Right lobe of liver (tissue), 6 donors: Measurements from ENCODE around the gene TMEM151A. TPM values are rescaled to one million over a fixed set of nuclear protein-coding genes. Genes with fewer than 3 reads are reported as not detected.

ENCODE experiments used
- ATAC-seq, 4 donors: fragments of 200-7000 bp; cut with Tn5 transposase; one replicate each; pipeline ENCODE4 v1.9.1; 2020; ENCODE audit warnings: mild to moderate bottlenecking in 4 of 4, moderate library complexity in 4 of 4
- DNase-seq, 3 donors: peaks; one replicate each; pipeline ENCODE4 v3.0.0-alpha.2; 2020
- H3K27ac ChIP-seq, 3 donors: fragments of 200-600 bp; one replicate each; pipeline ENCODE4 v1.8.0; 2022
- H3K27me3 ChIP-seq, 2 donors: fragments of 200-600 bp; one replicate each; pipeline ENCODE4 v1.8.0; 2022
- H3K36me3 ChIP-seq, 4 donors: fragments of 200-600 bp; sonication (generic) in 1 of 4; one replicate each; pipeline versions ENCODE4 v1.5.1 to v1.8.0; 2017 to 2022; ENCODE audit warnings: control low read depth in 1 of 4
- H3K4me1 ChIP-seq, 4 donors: fragments of 200-600 bp; sonication (generic) in 1 of 4; one replicate each; pipeline versions ENCODE4 v1.5.1 to v1.8.0; 2017 to 2022; ENCODE audit warnings: control low read depth in 1 of 4
- H3K4me3 ChIP-seq, 3 donors: fragments of 200-600 bp; one replicate each; pipeline ENCODE4 v1.8.0; 2022
- H3K9me3 ChIP-seq, 4 donors: fragments of 200-600 bp; sonication (generic) in 1 of 4; one replicate each; pipeline versions ENCODE4 v1.5.1 to v1.8.0; 2017 to 2022; ENCODE audit warnings: control low read depth in 1 of 4
- POLR2A ChIP-seq: fragments of 450-650 bp; IDR thresholded peaks from one replicate; pipeline ENCODE4 v1.6.1; 2017; ENCODE audit warnings: antibody characterized with exemption, mild to moderate bottlenecking
- WGBS: methylation state at CpG from one replicate; pipeline ENCODE4 v1.1.6; 2018; ENCODE audit warnings: low coverage, low lambda C conversion rate; ENCODE audit not compliant: insufficient coverage; ENCODE audit errors: missing lambda C conversion rate; 5-methylcytosine and 5-hydroxymethylcytosine counted together
- intact Hi-C, 2 donors: fragments of 100-400 bp; cut with DNase I; formaldehyde crosslinking; loops; one replicate each; pipeline versions ENCODE4 v1.11.2 to v1.14.1; 2022
- total RNA-seq, 6 experiments: library from RNA; depleted of rRNA in 2 of 6; stranded (reverse); fragments of >200 nt in 2 of 6; fragmentation: NEBNext Ultra II Directional in 3 of 6; extraction: Animal tissue kit (Norgen Biotek cat#: 25700) in 3 of 6; gene quantifications; one replicate each; pipeline versions ENCODE4 v1.1.0 to v1.2.4, GENCODE V29; 2016 to 2023
- TF ChIP-seq, protein P1 (sequence below), 4 donors: fragments of 200-600 bp in 3 of 4; fragments of 450-650 bp in 1 of 4; IDR thresholded peaks; one replicate each; pipeline versions ENCODE4 v1.5.1 to v1.8.0; 2016 to 2022; ENCODE audit warnings: antibody characterized with exemption in 4 of 4, mild to moderate bottlenecking in 2 of 4
- donor health status: DM: no; HTN: yes; CAD: no.
- donor health status: DM: no; HTN: no; CAD: no.
- donor health status: DM: no; HTN: no; CAD: no.
- donor health status: DM: no; HTN: yes; CAD: no.
- donor health status: DM: no; HTN: yes; CAD: no.

The TMEM151A gene
- total RNA-seq, 6 experiments from 2014 or later: 0.13 to 0.86 (median 0.45) TPM; not detected in 2

DNA sequence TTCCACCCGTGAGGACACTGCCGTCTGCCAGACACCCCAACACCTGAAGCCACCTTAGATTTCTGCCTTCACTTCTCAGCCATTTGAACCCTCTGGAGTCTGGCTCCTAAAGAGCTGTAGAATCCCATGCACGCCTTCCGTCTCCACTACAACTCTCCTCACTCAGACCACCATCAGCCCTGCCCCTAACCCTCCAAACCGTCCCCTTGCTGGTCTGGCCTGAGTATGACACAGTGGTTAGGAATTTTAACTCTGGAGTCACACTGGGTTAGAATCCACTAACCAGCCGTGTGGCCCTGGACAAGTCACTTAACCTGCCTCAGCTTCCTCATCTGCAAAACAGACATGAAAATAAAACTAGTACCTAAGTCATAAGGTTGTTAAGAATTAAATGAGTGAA lies 10.7 kb upstream of the TMEM151A start:
- intact Hi-C loops: loop anchor here (10.0 kb wide), 1 partner anchor 56 kb away; no protein-coding TSS in a partner anchor
- WGBS: 83% methylated on average over 3 of the region's 6 CpGs
- TF ChIP-seq, protein P1, sequence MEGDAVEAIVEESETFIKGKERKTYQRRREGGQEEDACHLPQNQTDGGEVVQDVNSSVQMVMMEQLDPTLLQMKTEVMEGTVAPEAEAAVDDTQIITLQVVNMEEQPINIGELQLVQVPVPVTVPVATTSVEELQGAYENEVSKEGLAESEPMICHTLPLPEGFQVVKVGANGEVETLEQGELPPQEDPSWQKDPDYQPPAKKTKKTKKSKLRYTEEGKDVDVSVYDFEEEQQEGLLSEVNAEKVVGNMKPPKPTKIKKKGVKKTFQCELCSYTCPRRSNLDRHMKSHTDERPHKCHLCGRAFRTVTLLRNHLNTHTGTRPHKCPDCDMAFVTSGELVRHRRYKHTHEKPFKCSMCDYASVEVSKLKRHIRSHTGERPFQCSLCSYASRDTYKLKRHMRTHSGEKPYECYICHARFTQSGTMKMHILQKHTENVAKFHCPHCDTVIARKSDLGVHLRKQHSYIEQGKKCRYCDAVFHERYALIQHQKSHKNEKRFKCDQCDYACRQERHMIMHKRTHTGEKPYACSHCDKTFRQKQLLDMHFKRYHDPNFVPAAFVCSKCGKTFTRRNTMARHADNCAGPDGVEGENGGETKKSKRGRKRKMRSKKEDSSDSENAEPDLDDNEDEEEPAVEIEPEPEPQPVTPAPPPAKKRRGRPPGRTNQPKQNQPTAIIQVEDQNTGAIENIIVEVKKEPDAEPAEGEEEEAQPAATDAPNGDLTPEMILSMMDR (IDR thresholded peaks at IDR 0.05): no peak
- TF ChIP-seq POLR2A: no peak
- Histone ChIP-seq H3K36me3 (peaks cover 0 to 2% (median 0%) of the 10 kb centered on the region in 4 donors), H3K27me3 (no peaks in the 10 kb centered on the region), H3K4me3 (no peak overlapping the region), H3K27ac (no peak overlapping the region), H3K4me1 (peaks cover 0 to 5% (median 0%) of the 10 kb centered on the region in 4 donors), H3K9me3 (no peaks in the 10 kb centered on the region)
- no peak for DNase-seq
- no peak for ATAC-seq

DNA sequence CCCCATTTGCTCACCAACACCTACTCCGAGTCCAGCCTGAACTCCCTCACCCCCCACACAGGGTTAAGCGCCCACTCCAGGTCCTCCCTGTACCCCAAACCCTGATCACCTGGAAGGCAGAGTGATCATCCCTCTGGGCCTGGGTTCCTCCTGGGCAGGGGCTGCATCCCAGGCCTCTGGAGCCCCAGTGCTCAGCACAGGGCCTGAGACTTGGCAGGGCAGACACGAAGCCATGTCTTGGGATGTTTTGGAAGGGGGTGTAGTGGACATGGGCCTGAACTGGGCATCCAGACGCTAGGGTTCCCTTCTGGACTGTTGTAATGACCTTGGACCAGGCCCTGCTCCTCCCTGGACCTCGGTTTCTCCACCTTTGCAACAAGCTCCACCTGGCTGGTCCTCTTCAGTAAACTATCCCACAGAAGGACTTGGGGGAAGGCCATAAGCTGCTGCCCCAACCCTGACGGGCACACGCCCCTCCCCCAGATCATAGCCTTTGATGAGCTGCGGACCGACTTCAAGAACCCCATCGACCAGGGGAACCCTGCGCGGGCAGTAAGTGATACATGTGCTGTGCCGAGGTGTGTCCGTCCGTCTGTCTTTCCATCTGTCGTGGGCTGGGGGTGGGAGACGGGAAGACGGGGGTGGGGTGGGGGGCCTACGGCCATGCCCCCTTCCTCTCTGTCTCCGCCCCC lies 9.8 kb upstream of the TMEM151A start:
- WGBS: 55% methylated on average over 5 of the region's 20 CpGs
- ATAC-seq (no peak), DNase-seq (peak in 1 of 3 donors; percentile 54)
- no peaks in the 10 kb centered on the region for H3K27me3 ChIP-seq
- TF ChIP-seq, protein P1 (IDR thresholded peaks at IDR 0.05): no peak
- TF ChIP-seq POLR2A: no peak
- intact Hi-C loops: loop anchor here (10.0 kb wide), 1 partner anchor 57 kb away; no protein-coding TSS in a partner anchor
- H3K9me3 ChIP-seq: no peaks in the 10 kb centered on the region
- no peaks in the 10 kb centered on the region for H3K36me3 ChIP-seq
- no peak overlapping the region for H3K27ac ChIP-seq
- H3K4me1 ChIP-seq: peaks cover 0 to 5% (median 0%) of the 10 kb centered on the region in 4 donors
- H3K4me3 ChIP-seq: no peak overlapping the region

DNA sequence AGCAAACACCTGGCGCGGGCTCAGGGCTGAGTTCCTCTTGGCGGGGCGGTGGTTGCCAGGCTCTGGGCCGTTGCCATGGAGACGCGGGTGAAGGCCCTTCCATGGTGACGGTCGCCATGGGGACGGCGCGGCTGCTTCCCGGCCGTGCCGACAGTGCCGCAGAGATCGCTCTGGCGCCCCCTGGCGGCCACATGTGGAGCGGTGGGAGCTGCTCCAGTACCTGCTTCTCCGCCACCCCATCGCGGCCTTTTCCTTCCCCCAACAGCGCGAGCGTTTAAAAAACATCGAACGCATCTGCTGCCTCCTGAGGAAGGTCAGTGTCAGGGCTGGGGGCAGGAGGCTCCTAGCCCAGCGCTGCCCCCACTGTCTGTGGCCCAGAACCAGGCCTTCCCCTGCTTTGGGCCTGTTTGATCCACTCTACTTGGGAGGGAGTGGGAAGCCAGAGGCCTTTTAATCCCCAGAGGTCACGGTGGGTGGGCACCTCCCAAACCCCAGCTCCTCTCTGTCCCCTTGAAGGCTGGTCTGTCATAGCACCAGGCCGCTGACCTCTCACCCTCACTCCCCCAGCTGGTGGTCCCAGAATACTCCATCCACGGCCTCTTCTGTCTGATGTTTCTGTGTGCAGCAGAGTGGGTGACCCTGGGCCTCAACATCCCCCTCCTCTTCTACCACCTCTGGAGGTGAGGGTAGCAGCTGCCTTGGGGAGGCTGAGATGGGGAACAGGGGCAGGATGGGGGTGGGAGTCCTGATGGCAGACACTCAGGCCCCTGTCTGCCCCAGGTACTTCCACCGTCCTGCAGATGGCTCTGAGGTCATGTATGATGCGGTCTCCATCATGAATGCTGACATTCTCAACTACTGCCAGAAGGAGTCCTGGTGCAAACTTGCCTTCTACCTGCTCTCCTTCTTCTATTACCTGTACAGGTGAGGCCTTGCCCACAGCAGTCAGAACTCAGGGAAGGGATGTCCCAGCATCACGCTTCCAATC lies 8.9 kb upstream of the TMEM151A start:
- 8% methylated on average over 8 of the region's 35 CpGs for WGBS
- H3K27me3 ChIP-seq: no peaks in the 10 kb centered on the region
- H3K27ac ChIP-seq: no peak overlapping the region
- intact Hi-C loops: loop anchor here (10.0 kb wide), 1 partner anchor 58 kb away; no protein-coding TSS in a partner anchor
- no peaks in the 10 kb centered on the region for H3K9me3 ChIP-seq
- H3K4me1 ChIP-seq: peaks cover 0 to 5% (median 1%) of the 10 kb centered on the region in 4 donors
- ATAC-seq: peak; percentile 89 to 96 (median 90)
- peak; percentile 100 for DNase-seq
- H3K36me3 ChIP-seq: no peaks in the 10 kb centered on the region
- TF ChIP-seq, protein P1 (IDR thresholded peaks at IDR 0.05): peak; percentile 98 to 99 (median 99)
- TF ChIP-seq POLR2A: no peak
- H3K4me3 ChIP-seq: no peak overlapping the region

GRCh38 chr11:66283461-66284105 lies 8.1 kb upstream of the TMEM151A start:
- intact Hi-C loops: loop anchor here (10.0 kb wide), 1 partner anchor 59 kb away; no protein-coding TSS in a partner anchor
- no peak for ATAC-seq
- Histone ChIP-seq H3K36me3 (no peaks in the 10 kb centered on the region), H3K4me1 (peaks cover 0 to 10% (median 4%) of the 10 kb centered on the region in 4 donors), H3K9me3 (no peaks in the 10 kb centered on the region), H3K4me3 (no peak overlapping the region), H3K27ac (no peak overlapping the region), H3K27me3 (no peaks in the 10 kb centered on the region)
- no CpG with 5 or more reads among the region's 14 CpGs for WGBS
- peak in 1 of 3 donors; percentile 54 for DNase-seq
- TF ChIP-seq, protein P1 (IDR thresholded peaks at IDR 0.05): no peak
- no peak for TF ChIP-seq POLR2A
